ENCODE measurements around the gene RBM14. TPM values are rescaled to one million over a fixed set of nuclear protein-coding genes. Genes with fewer than 3 reads are reported as not detected.

The RBM14 gene
- total and polyA plus RNA-seq, 9 of the 15 experiments (the other 6 are each of a cell fraction or from before 2014, with no cell fraction given) = 5.5 to 131 (median 42.6) TPM

DNA sequence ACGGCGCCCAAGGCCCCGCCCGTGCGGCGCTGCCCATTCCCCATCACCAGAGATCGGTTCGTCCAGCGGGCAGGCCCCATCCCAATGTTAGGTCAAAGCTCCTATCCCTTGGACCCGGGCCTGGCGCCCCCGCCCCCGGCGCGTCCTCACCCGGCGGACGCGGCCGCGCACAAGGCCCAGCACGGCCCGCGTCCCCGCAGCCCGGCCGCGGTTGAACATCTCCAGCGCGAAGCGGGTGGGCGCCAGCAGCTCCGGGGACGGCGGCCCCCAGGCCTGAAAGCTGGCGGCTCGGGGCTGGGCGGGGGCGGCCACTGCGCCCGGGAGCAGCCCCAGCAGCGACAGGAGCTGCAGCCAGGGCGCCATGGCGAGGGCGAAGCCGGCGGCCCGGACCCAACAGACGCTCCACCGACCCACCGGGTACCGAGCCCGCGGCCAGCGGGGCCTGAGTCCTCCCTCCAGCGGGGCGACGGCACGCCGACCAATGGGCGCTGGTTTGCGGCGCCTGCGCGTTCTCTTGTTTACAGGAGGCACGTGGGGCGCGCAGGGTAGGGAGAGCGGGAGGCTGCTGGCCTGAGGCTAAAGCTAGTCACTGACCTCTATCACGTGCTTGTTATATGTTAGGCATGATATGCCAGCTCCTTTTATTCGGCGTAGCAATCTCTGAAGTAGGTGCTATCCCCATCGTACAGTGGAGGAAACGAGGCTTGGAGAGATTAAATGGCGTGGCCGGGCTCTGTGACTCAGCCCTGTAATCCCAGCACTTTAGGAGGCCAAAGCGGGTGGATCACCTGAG, 48.1 kb upstream of the RBM14 start, which contains the start of gene CTSF (continued):
- 0 out of 2 replicates have a peak, but pooled peaks have one; percentile 37 for TF ChIP-seq ELF4 (CRISPR knock-in tag; IDR thresholded peaks at IDR 0.05)
- TF ChIP-seq FOXA1 (IDR thresholded peaks at IDR 0.05; ENCODE audit: borderline replicate concordance) = no peak
- TF ChIP-seq, protein P1, sequence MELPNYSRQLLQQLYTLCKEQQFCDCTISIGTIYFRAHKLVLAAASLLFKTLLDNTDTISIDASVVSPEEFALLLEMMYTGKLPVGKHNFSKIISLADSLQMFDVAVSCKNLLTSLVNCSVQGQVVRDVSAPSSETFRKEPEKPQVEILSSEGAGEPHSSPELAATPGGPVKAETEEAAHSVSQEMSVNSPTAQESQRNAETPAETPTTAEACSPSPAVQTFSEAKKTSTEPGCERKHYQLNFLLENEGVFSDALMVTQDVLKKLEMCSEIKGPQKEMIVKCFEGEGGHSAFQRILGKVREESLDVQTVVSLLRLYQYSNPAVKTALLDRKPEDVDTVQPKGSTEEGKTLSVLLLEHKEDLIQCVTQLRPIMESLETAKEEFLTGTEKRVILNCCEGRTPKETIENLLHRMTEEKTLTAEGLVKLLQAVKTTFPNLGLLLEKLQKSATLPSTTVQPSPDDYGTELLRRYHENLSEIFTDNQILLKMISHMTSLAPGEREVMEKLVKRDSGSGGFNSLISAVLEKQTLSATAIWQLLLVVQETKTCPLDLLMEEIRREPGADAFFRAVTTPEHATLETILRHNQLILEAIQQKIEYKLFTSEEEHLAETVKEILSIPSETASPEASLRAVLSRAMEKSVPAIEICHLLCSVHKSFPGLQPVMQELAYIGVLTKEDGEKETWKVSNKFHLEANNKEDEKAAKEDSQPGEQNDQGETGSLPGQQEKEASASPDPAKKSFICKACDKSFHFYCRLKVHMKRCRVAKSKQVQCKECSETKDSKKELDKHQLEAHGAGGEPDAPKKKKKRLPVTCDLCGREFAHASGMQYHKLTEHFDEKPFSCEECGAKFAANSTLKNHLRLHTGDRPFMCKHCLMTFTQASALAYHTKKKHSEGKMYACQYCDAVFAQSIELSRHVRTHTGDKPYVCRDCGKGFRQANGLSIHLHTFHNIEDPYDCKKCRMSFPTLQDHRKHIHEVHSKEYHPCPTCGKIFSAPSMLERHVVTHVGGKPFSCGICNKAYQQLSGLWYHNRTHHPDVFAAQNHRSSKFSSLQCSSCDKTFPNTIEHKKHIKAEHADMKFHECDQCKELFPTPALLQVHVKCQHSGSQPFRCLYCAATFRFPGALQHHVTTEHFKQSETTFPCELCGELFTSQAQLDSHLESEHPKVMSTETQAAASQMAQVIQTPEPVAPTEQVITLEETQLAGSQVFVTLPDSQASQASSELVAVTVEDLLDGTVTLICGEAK (IDR thresholded peaks at IDR 0.05) = no peak
- TF ChIP-seq, protein P1 (CRISPR knock-in tag; IDR thresholded peaks at IDR 0.05) = no peak
- no peak for TF ChIP-seq LARP7 (IDR thresholded peaks at IDR 0.05)
- TF ChIP-seq, protein P2, sequence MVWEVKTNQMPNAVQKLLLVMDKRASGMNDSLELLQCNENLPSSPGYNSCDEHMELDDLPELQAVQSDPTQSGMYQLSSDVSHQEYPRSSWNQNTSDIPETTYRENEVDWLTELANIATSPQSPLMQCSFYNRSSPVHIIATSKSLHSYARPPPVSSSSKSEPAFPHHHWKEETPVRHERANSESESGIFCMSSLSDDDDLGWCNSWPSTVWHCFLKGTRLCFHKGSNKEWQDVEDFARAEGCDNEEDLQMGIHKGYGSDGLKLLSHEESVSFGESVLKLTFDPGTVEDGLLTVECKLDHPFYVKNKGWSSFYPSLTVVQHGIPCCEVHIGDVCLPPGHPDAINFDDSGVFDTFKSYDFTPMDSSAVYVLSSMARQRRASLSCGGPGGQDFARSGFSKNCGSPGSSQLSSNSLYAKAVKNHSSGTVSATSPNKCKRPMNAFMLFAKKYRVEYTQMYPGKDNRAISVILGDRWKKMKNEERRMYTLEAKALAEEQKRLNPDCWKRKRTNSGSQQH (CRISPR knock-in tag; IDR thresholded peaks at IDR 0.05) = no peak
- peak; percentile 95 for TF ChIP-seq BHLHE40 (IDR thresholded peaks at IDR 0.05; ENCODE audit: low read length)
- TF ChIP-seq ZNF143 (CRISPR knock-in tag; IDR thresholded peaks at IDR 0.05) = no peak; the same call in 1 of the 2 replicates
- TF ChIP-seq MBD2 (IDR thresholded peaks at IDR 0.05; ENCODE audit: borderline replicate concordance, low read depth) = no peak
- peak; percentile 35 for TF ChIP-seq KDM5B (IDR thresholded peaks at IDR 0.05; ENCODE audit: insufficient replicate concordance, low read depth, low read length)
- TF ChIP-seq NFATC3 (IDR thresholded peaks at IDR 0.05) = no peak
- TF ChIP-seq NR2C1 (IDR thresholded peaks at IDR 0.05) = no peak; the same call in 1 of the 2 replicates
- no peak for TF ChIP-seq NR2C1 (tag; IDR thresholded peaks at IDR 0.05)
- TF ChIP-seq, protein P3, sequence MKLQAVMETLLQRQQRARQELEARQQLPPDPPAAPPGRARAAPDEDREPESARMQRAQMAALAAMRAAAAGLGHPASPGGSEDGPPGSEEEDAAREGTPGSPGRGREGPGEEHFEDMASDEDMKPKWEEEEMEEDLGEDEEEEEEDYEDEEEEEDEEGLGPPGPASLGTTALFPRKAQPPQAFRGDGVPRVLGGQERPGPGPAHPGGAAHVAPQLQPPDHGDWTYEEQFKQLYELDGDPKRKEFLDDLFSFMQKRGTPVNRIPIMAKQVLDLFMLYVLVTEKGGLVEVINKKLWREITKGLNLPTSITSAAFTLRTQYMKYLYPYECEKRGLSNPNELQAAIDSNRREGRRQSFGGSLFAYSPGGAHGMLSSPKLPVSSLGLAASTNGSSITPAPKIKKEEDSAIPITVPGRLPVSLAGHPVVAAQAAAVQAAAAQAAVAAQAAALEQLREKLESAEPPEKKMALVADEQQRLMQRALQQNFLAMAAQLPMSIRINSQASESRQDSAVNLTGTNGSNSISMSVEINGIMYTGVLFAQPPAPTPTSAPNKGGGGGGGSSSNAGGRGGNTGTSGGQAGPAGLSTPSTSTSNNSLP (IDR thresholded peaks at IDR 0.05; ENCODE audit: borderline replicate concordance, low read depth, low read length) = no peak
- TF ChIP-seq, protein P4, sequence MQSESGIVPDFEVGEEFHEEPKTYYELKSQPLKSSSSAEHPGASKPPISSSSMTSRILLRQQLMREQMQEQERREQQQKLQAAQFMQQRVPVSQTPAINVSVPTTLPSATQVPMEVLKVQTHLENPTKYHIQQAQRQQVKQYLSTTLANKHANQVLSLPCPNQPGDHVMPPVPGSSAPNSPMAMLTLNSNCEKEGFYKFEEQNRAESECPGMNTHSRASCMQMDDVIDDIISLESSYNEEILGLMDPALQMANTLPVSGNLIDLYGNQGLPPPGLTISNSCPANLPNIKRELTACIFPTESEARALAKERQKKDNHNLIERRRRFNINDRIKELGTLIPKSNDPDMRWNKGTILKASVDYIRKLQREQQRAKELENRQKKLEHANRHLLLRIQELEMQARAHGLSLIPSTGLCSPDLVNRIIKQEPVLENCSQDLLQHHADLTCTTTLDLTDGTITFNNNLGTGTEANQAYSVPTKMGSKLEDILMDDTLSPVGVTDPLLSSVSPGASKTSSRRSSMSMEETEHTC (IDR thresholded peaks at IDR 0.05) = no peak

Measured in K562 (cell line).